HG03342 (cell line): ENCODE measurements around the gene HP1BP3.

Experiments
- ATAC-seq: cut with Tn5 transposase; IDR thresholded peaks from one replicate; pipeline ENCODE4 v1.9.1; 2021; ENCODE audit warnings: mild to moderate bottlenecking, moderate library complexity; ENCODE audit not compliant: unreplicated experiment

Gene HP1BP3

GRCh38 chr1:20696397-20697333 lies 90.4 kb downstream of the HP1BP3 start:
- ATAC-seq: peak; percentile 83

GRCh38 chr1:20695515-20695914 lies 91.6 kb downstream of the HP1BP3 start:
- no peak for ATAC-seq

GRCh38 chr1:20693623-20694022 lies 93.5 kb downstream of the HP1BP3 start:
- no peak for ATAC-seq
